ENCODE results near the gene GLIS1. TPM values are rescaled to one million over a fixed set of nuclear protein-coding genes. Genes with fewer than 3 reads are reported as not detected.

The GLIS1 gene
- total RNA-seq, 1 experiment from 2014 or later, result 0.13 TPM

- POLR2A ChIA-PET (ENCODE audit: low non-redundant PET), result no interaction called here
- intact Hi-C loops (cut with micrococcal nuclease; ENCODE audit: unreplicated experiment), result no loop called here
Measured at GRCh38 chr1:53473463-53473862, 265.5 kb downstream of the GLIS1 start.

GRCh38 chr1:53471000-53471399 is 268.0 kb downstream of the GLIS1 start:
- intact Hi-C loops (cut with micrococcal nuclease; ENCODE audit: unreplicated experiment), result no loop called here
- H3K27ac ChIP-seq (ENCODE audit: low read depth, low read length, poor library complexity, severe bottlenecking), result no peak overlapping the region
- H3K4me3 ChIP-seq (ENCODE audit: low read depth, low read length, poor library complexity, severe bottlenecking), result no peak overlapping the region
- DNase-seq (ENCODE audit: low spot score), result no peak
- no peaks in the 10 kb centered on the region for H3K36me3 ChIP-seq (ENCODE audit: insufficient read depth, low read length, poor library complexity, severe bottlenecking)
- ChIA-PET CTCF (no interaction called here), POLR2A (ENCODE audit: low non-redundant PET) (no interaction called here)
- no peaks in the 10 kb centered on the region for H3K9me3 ChIP-seq (ENCODE audit: low read depth, low read length, poor library complexity, severe bottlenecking)
- H3K27me3 ChIP-seq (replicated peaks; ENCODE audit: insufficient read depth, low read depth, low read length, poor library complexity), result no peaks in the 10 kb centered on the region
- BruUV-seq (replicated peaks), result no TSS peak
- TF ChIP-seq EZH2 (IDR thresholded peaks at IDR 0.05; ENCODE audit: borderline replicate concordance, low read depth, low read length, poor library complexity, severe bottlenecking) (no peak), CTCF (conservative IDR thresholded peaks at IDR 0.05; ENCODE audit: low read depth, low read length) (no peak)
- H3K4me1 ChIP-seq (ENCODE audit: insufficient read depth, low read length, poor library complexity, severe bottlenecking), result no peaks in the 10 kb centered on the region

More at GRCh38 chr1:53473463-53473862, 265.5 kb downstream of the GLIS1 start:
- Histone ChIP-seq H3K27ac (ENCODE audit: low read depth, low read length, poor library complexity, severe bottlenecking) (no peak overlapping the region), H3K27me3 (replicated peaks; ENCODE audit: insufficient read depth, low read depth, low read length, poor library complexity) (no peaks in the 10 kb centered on the region), H3K4me3 (ENCODE audit: low read depth, low read length, poor library complexity, severe bottlenecking) (no peak overlapping the region), H3K9me3 (ENCODE audit: low read depth, low read length, poor library complexity, severe bottlenecking) (no peaks in the 10 kb centered on the region), H3K4me1 (ENCODE audit: insufficient read depth, low read length, poor library complexity, severe bottlenecking) (no peaks in the 10 kb centered on the region), H3K36me3 (ENCODE audit: insufficient read depth, low read length, poor library complexity, severe bottlenecking) (no peaks in the 10 kb centered on the region)
- TF ChIP-seq EZH2 (IDR thresholded peaks at IDR 0.05; ENCODE audit: borderline replicate concordance, low read depth, low read length, poor library complexity, severe bottlenecking) (no peak), CTCF (conservative IDR thresholded peaks at IDR 0.05; ENCODE audit: low read depth, low read length) (peak; percentile 34; the same call in 1 of the 2 replicates)
- no TSS peak for BruUV-seq (replicated peaks)
- CTCF ChIA-PET, result no interaction called here
- no peak for DNase-seq (ENCODE audit: low spot score)

GRCh38 chr1:53470584-53470983 is 268.4 kb downstream of the GLIS1 start:
- no peak for DNase-seq (ENCODE audit: low spot score)
- ChIA-PET CTCF (no interaction called here), POLR2A (ENCODE audit: low non-redundant PET) (no interaction called here)
- TF ChIP-seq EZH2 (IDR thresholded peaks at IDR 0.05; ENCODE audit: borderline replicate concordance, low read depth, low read length, poor library complexity, severe bottlenecking) (no peak), CTCF (conservative IDR thresholded peaks at IDR 0.05; ENCODE audit: low read depth, low read length) (no peak)
- BruUV-seq (replicated peaks), result no TSS peak
- no peaks in the 10 kb centered on the region for H3K4me1 ChIP-seq (ENCODE audit: insufficient read depth, low read length, poor library complexity, severe bottlenecking)
- H3K27ac ChIP-seq (ENCODE audit: low read depth, low read length, poor library complexity, severe bottlenecking), result no peak overlapping the region
- intact Hi-C loops (cut with micrococcal nuclease; ENCODE audit: unreplicated experiment), result no loop called here
- H3K27me3 ChIP-seq (replicated peaks; ENCODE audit: insufficient read depth, low read depth, low read length, poor library complexity), result no peaks in the 10 kb centered on the region
- H3K9me3 ChIP-seq (ENCODE audit: low read depth, low read length, poor library complexity, severe bottlenecking), result no peaks in the 10 kb centered on the region
- no peaks in the 10 kb centered on the region for H3K36me3 ChIP-seq (ENCODE audit: insufficient read depth, low read length, poor library complexity, severe bottlenecking)
- H3K4me3 ChIP-seq (ENCODE audit: low read depth, low read length, poor library complexity, severe bottlenecking), result no peak overlapping the region

Data from A673 (cell line).